Fibroblast of skin of left quadriceps (primary cell): ENCODE data around the gene SSMEM1.
"Not testable (repeated sequence)": the region's sequence is repeated elsewhere in the genome, so short reads cannot be mapped to it uniquely, and the experiment has no call there.

Source experiments
- DNase-seq, 2 experiments: peaks; one replicate each; pipeline ENCODE4 v3.0.0-alpha.2; 2013; ENCODE audit warnings: low read depth in 2 of 2

The SSMEM1 gene

GRCh38 chr7:130246491-130246890, 38.8 kb downstream of the SSMEM1 start:
- DNase-seq: not testable (repeated sequence)

DNA sequence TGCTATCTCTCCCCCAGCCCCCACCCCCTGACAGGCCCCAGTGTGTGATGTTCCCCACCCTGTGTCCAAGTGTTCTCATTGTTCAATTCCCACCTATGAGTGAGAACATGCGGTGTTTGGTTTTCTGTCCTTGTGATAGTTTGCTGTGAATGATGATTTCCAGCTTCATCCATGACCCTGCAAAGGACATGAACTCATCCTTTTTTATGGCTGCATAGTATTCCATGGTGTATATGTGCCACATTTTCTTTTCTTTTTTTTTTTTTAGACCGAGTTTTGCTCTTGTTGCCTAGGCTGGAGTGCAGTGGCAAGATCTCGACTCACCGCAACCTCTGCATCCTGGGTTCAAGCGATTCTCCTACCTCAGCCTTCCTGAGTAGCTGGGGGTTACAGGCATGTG, 41.2 kb downstream of the SSMEM1 start:
- DNase-seq: not testable (repeated sequence)

GRCh38 chr7:130249626-130250025, 42.0 kb downstream of the SSMEM1 start:
- not testable (repeated sequence) for DNase-seq

DNA sequence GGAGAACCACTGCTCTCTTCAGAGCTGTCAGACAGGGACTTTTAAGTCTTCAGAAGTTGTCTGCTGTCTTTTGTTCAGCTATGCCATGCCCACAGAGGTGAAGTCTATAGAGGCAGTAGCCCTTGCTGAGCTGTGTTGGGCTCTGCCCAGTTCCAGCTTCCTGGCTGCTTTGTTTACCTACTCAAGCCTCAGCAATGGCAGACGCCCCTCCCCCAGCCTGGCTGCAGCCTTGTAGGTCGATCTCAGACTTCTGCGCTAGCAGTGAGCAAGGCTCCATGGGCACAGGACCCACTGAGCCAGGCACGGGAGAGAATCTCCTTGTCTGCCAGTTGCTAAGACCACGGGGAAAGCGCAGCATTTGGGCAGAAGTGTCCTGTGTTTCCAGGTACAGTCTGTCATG, 46.9 kb downstream of the SSMEM1 start:
- DNase-seq: no peak

DNA sequence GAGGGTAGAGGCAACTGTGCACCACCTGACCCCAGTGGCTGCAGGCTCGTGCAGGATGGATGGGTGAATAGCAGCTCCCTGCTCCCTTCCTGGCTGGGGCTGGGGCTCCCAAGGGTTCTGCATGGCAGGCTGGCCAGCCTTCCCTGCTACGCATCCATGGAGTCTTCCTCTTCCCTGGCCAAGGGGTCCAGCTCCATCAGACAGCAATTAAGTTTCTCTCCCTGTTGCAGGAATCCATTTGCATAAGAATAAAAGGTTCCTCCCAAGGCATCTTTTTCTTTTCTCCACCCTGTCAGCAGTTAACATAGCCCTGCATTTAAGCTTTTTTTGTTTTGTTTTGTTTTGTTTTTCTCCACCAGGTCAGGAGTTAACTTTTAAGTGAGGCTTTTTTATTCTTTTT, 49.0 kb downstream of the SSMEM1 start:
- DNase-seq: no peak

- DNase-seq: no peak
These were observed 50.9 kb downstream of the SSMEM1 start for GRCh38 chr7:130258494-130259078.

DNA sequence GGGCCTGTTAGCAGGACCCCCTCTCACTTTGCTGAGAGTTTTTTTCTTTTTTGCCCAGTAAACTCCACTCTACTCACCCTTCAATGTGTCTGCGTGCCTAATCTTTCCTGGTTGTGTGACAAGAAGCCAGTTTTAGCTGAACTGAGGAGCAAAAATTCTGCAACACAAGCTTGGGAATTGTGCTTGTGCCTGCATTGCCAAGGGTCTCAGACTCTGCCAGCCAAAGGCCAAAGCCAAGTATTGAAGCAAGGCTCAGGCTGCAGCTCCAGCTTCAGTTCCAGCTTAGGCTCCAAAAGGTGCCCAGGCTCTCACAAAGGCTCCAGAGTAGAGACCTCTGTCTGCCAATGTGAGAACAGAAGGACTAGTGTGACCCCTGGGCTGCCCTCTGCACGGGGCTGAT, 54.8 kb downstream of the SSMEM1 start:
- no peak for DNase-seq

- no peak for DNase-seq
These were observed 55.5 kb downstream of the SSMEM1 start for GRCh38 chr7:130263130-130263529.
